Hepatocyte (in vitro differentiated cells): ENCODE measurements around the gene NPTXR. TPM values are rescaled to one million over a fixed set of nuclear protein-coding genes. Genes with fewer than 3 reads are reported as not detected.

Source experiments
- DNase-seq: peaks from one replicate; pipeline ENCODE4 v3.0.0-alpha.2; 2016; ENCODE audit warnings: low spot score
- H2AFZ ChIP-seq: fragments of 200-600 bp; sonication (generic); 2 replicates; pipeline ENCODE4 v1.6.0; 2016; ENCODE audit warnings: antibody characterized with exemption, mild to moderate bottlenecking
- H3K27ac ChIP-seq: fragments of 200-600 bp; sonication (generic); 2 replicates; pipeline ENCODE4 v1.5.1; 2016; ENCODE audit warnings: mild to moderate bottlenecking
- H3K27me3 ChIP-seq: fragments of 200-600 bp; sonication (generic); 2 replicates; pipeline ENCODE4 v1.6.1; 2016
- H3K36me3 ChIP-seq: fragments of 200-600 bp; sonication (generic); replicated peaks from 2 replicates; pipeline ENCODE4 v1.5.1; 2016; ENCODE audit warnings: low read depth; ENCODE audit not compliant: insufficient read depth
- H3K4me1 ChIP-seq: fragments of 200-600 bp; sonication (generic); 2 replicates; pipeline ENCODE4 v1.5.1; 2016; ENCODE audit warnings: mild to moderate bottlenecking, moderate library complexity; ENCODE audit not compliant: insufficient read depth
- H3K4me2 ChIP-seq: fragments of 200-600 bp; sonication (generic); 2 replicates; pipeline ENCODE4 v1.6.0; 2016
- H3K4me3 ChIP-seq: fragments of 200-600 bp; sonication (generic); 2 replicates; pipeline ENCODE4 v1.5.1; 2016; ENCODE audit warnings: mild to moderate bottlenecking
- H3K79me2 ChIP-seq: fragments of 200-600 bp; sonication (generic); 2 replicates; pipeline ENCODE4 v1.6.0; 2017; ENCODE audit warnings: mild to moderate bottlenecking
- H3K9me2 ChIP-seq: fragments of 200-600 bp; sonication (generic); replicated peaks from 2 replicates; pipeline ENCODE4 v1.6.0; 2017; ENCODE audit warnings: mild to moderate bottlenecking; ENCODE audit not compliant: insufficient read depth
- H3K9me3 ChIP-seq: fragments of 200-600 bp; sonication (generic); 2 replicates; pipeline ENCODE4 v1.5.1; 2016; ENCODE audit warnings: low read depth, mild to moderate bottlenecking
- H4K20me1 ChIP-seq: fragments of 200-600 bp; sonication (generic); 2 replicates; pipeline ENCODE4 v1.6.0; 2016; ENCODE audit warnings: mild to moderate bottlenecking; ENCODE audit not compliant: insufficient read depth, poor library complexity, severe bottlenecking
- CTCF ChIP-seq: fragments of 200-600 bp; sonication (generic); IDR thresholded peaks from 2 replicates; pipeline ENCODE4 v1.5.1; 2016; ENCODE audit warnings: antibody characterized with exemption, mild to moderate bottlenecking; ENCODE audit not compliant: poor library complexity
- EZH2 ChIP-seq: fragments of 200-600 bp; sonication (generic); IDR thresholded peaks from 2 replicates; pipeline ENCODE4 v1.6.1; 2016; ENCODE audit warnings: antibody characterized with exemption, mild to moderate bottlenecking, borderline replicate concordance
- EZH2phosphoT487 ChIP-seq: fragments of 200-600 bp; sonication (generic); IDR thresholded peaks from one replicate; pipeline ENCODE4 v1.6.1; 2018; ENCODE audit warnings: antibody characterized with exemption, mild to moderate bottlenecking, low read depth, moderate library complexity; ENCODE audit not compliant: unreplicated experiment, severe bottlenecking
- WGBS: methylation state at CpG from one replicate; pipeline ENCODE4 v1.1.6; 2016; ENCODE audit warnings: low lambda C conversion rate; ENCODE audit errors: missing lambda C conversion rate; 5-methylcytosine and 5-hydroxymethylcytosine counted together
- polyA plus RNA-seq: library from polyadenylated mRNA; unstranded; fragments of >200 nt; fragmentation: Nextera tagmentation; extraction: Ambion mirVana; gene quantifications from 2 replicates; pipeline ENCODE4 v1.2.1, GENCODE V29; 2016
- total RNA-seq: library from RNA; depleted of rRNA; stranded (reverse); fragments of >200 nt; gene quantifications from 2 replicates; pipeline ENCODE4 v1.2.3, GENCODE V29; 2014

Gene NPTXR
- total and polyA plus RNA-seq, 2 experiments from 2014 or later = 3.3 to 3.8 TPM

- no peak overlapping the region for H3K27ac ChIP-seq
- H4K20me1 ChIP-seq = peaks cover 5% of the 10 kb centered on the region
- no peak for TF ChIP-seq EZH2phosphoT487
- no peak for TF ChIP-seq CTCF
- TF ChIP-seq EZH2 = no peak
- H3K9me3 ChIP-seq = no peaks in the 10 kb centered on the region
- H2AFZ ChIP-seq = no peak overlapping the region
- DNase-seq = no peak
- no peak overlapping the region for H3K4me2 ChIP-seq
- H3K4me1 ChIP-seq = peaks cover 11% of the 10 kb centered on the region
- H3K4me3 ChIP-seq = no peak overlapping the region
- peaks cover 19% of the 10 kb centered on the region for H3K27me3 ChIP-seq
- WGBS = 90% methylated on average over 3 of the region's 3 CpGs
- H3K79me2 ChIP-seq = peaks cover 4% of the 10 kb centered on the region
- no peaks in the 10 kb centered on the region for H3K9me2 ChIP-seq
- no peaks in the 10 kb centered on the region for H3K36me3 ChIP-seq
Observed at GRCh38 chr22:38840129-38840528, 3.7 kb downstream of the NPTXR start.

GRCh38 chr22:38839686-38840085, 4.1 kb downstream of the NPTXR start:
- H2AFZ ChIP-seq = no peak overlapping the region
- H3K9me2 ChIP-seq = no peaks in the 10 kb centered on the region
- TF ChIP-seq EZH2 (no peak), CTCF (no peak), EZH2phosphoT487 (no peak)
- peaks cover 16% of the 10 kb centered on the region for H3K27me3 ChIP-seq
- H3K4me3 ChIP-seq = no peak overlapping the region
- H4K20me1 ChIP-seq = peaks cover 5% of the 10 kb centered on the region
- H3K36me3 ChIP-seq = no peaks in the 10 kb centered on the region
- peaks cover 4% of the 10 kb centered on the region for H3K79me2 ChIP-seq
- 90% methylated on average over 1 of the region's 1 CpG for WGBS
- no peaks in the 10 kb centered on the region for H3K9me3 ChIP-seq
- H3K4me2 ChIP-seq = no peak overlapping the region
- H3K4me1 ChIP-seq = peaks cover 11% of the 10 kb centered on the region
- H3K27ac ChIP-seq = no peak overlapping the region
- no peak for DNase-seq

- Histone ChIP-seq H3K27ac (no peak overlapping the region), H3K4me2 (no peak overlapping the region), H3K4me3 (no peak overlapping the region)
Observed at GRCh38 chr22:38837414-38837928, 6.4 kb downstream of the NPTXR start.

More at GRCh38 chr22:38837414-38837928, 6.4 kb downstream of the NPTXR start:
- Histone ChIP-seq H3K4me1 (no peaks in the 10 kb centered on the region), H4K20me1 (peaks cover 2% of the 10 kb centered on the region), H3K9me2 (no peaks in the 10 kb centered on the region), H3K27me3 (peaks cover 13% of the 10 kb centered on the region), H3K36me3 (no peaks in the 10 kb centered on the region), H3K9me3 (no peaks in the 10 kb centered on the region), H2AFZ (no peak overlapping the region), H3K79me2 (peaks cover 3% of the 10 kb centered on the region)
- no peak for TF ChIP-seq EZH2
- no peak for TF ChIP-seq EZH2phosphoT487
- TF ChIP-seq CTCF = no peak
- no peak for DNase-seq
- 84% methylated on average over 6 of the region's 6 CpGs for WGBS
